ENCODE data around the gene LPP. TPM values are rescaled to one million over a fixed set of nuclear protein-coding genes. Genes with fewer than 3 reads are reported as not detected.

LPP gene
- total and polyA plus RNA-seq, 9 of the 15 experiments (the other 6 are each of a cell fraction or from before 2014, with no cell fraction given): 0.07 to 0.18 TPM; not detected in 7

- no peak overlapping the region for H3K27ac ChIP-seq (ENCODE audit: extremely low read depth, low read depth, low read length)
- TF ChIP-seq RBM14 (IDR thresholded peaks at IDR 0.05; ENCODE audit: borderline replicate concordance, insufficient read depth, low read depth, low read length): no peak
- TF ChIP-seq FUS (optimal IDR thresholded peaks at IDR 0.05; ENCODE audit: low read depth, low read length): no peak
- TF ChIP-seq TCF7L2 (IDR thresholded peaks at IDR 0.05; ENCODE audit: low read depth, low read length): no peak
- no peak for TF ChIP-seq SMAD4 (CRISPR knock-in tag; conservative IDR thresholded peaks at IDR 0.05)
- no peak for TF ChIP-seq RFX1 (IDR thresholded peaks at IDR 0.05)
- TF ChIP-seq ZNF395 (CRISPR knock-in tag; IDR thresholded peaks at IDR 0.05): no peak
- no peak for TF ChIP-seq CBFB (CRISPR knock-in tag; IDR thresholded peaks at IDR 0.05)
- no peak for TF ChIP-seq PHB2 (IDR thresholded peaks at IDR 0.05; ENCODE audit: low read depth)
- TF ChIP-seq NELFE (IDR thresholded peaks at IDR 0.05; ENCODE audit: insufficient read depth, insufficient read length): no peak
- TF ChIP-seq JUND (IDR thresholded peaks at IDR 0.05; ENCODE audit: borderline replicate concordance, low read depth, low read length): no peak
- no peak for TF ChIP-seq JUND (tag; IDR thresholded peaks at IDR 0.05; ENCODE audit: borderline replicate concordance, low read depth, low read length)
- no peak for TF ChIP-seq HNRNPUL1 (IDR thresholded peaks at IDR 0.05; ENCODE audit: low read length)
- no peak for TF ChIP-seq NFE2L1 (tag; IDR thresholded peaks at IDR 0.05; ENCODE audit: borderline replicate concordance, low read depth)
- no peak for TF ChIP-seq KLF10 (CRISPR knock-in tag; IDR thresholded peaks at IDR 0.05)
- TF ChIP-seq ZSCAN29 (IDR thresholded peaks at IDR 0.05): no peak
- TF ChIP-seq TCF15 (CRISPR knock-in tag; IDR thresholded peaks at IDR 0.05): no peak
- no peaks in the 10 kb centered on the region for H3K36me3 ChIP-seq (ENCODE audit: control insufficient read depth, insufficient read depth, low read length)
- H2AFZ ChIP-seq (ENCODE audit: low read depth, low read length): no peak overlapping the region
- no peak overlapping the region for H3K9ac ChIP-seq (ENCODE audit: insufficient read depth in 1 of 2, low read depth in 2 of 2, low read length in 2 of 2)
- no peaks in the 10 kb centered on the region for H3K9me1 ChIP-seq (ENCODE audit: control insufficient read depth, insufficient read depth, low read length)
- in situ Hi-C loops (cut with MboI): no loop called here
- no peaks in the 10 kb centered on the region for H4K20me1 ChIP-seq (replicated peaks; ENCODE audit: control insufficient read depth, insufficient read depth, low read length)
- H3K27me3 ChIP-seq (ENCODE audit: control insufficient read depth in 2 of 2, insufficient read depth in 2 of 2, low read length in 2 of 2): no peaks in the 10 kb centered on the region
- H3K4me2 ChIP-seq (ENCODE audit: insufficient read depth, low read length): no peak overlapping the region
- H3K4me1 ChIP-seq (replicated peaks in 1 of 2; ENCODE audit: control insufficient read depth in 2 of 2, insufficient read depth in 2 of 2, low read length in 2 of 2): no peaks in the 10 kb centered on the region
- ATAC-seq: no peak
- BruUV-seq (replicated peaks): no TSS peak
- no peak for FAIRE-seq
- DNase-seq (ENCODE audit: extremely low read depth in 1 of 4, low spot score in 3 of 4): no peak
- CTCF ChIA-PET (ENCODE audit: low intra/inter-chr PET ratio): no interaction called here
- intact Hi-C loops (cut with micrococcal nuclease): no loop called here
- POLR2A ChIA-PET: no interaction called here
- 0% methylated on average over 2 of the region's 2 CpGs for WGBS (ENCODE audit: insufficient coverage, low coverage, missing lambda C conversion rate)
- H3K9me3 ChIP-seq (replicated peaks; ENCODE audit: control insufficient read depth, insufficient read depth, low read depth, low read length): no peaks in the 10 kb centered on the region
- H3K79me2 ChIP-seq (ENCODE audit: control insufficient read depth, insufficient read depth, low read length): no peaks in the 10 kb centered on the region
- H3K4me3 ChIP-seq: no peak overlapping the region
These were observed 90.5 kb downstream of the LPP start for GRCh38 chr3:188244395-188244861.

Data from K562 (cell line).